C4-2B (cell line): ENCODE results near the gene SCAND1.

Source experiments
- ZFX ChIP-seq: fragments of 450-650 bp; IDR thresholded peaks from 2 replicates; pipeline ENCODE4 v1.6.1; 2017
- TF ChIP-seq, protein P1 (sequence below): fragments of 450-650 bp; conservative IDR thresholded peaks from 2 replicates; pipeline ENCODE4 v1.5.1; 2017; ENCODE audit warnings: mild to moderate bottlenecking

DNA sequence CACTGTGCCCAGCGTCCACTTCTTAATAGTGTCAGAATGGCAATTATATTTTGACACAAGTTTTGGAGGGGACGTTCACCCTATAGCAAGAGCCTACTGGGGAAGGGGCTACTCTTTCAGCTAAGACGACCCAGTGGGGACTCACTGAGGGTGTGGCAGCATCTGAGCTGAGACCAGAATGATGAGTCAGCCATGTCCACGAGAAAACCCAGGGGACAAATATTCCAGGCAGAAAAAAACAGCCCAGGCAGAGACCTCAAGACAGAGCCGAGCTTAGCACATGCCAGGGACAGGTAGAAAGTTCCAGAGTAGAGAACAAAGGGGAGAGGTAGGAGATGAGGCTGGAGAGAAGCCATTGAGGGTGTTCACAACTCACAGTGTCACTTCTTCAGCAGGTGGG, 25.2 kb upstream of the SCAND1 start:
- TF ChIP-seq, protein P1, sequence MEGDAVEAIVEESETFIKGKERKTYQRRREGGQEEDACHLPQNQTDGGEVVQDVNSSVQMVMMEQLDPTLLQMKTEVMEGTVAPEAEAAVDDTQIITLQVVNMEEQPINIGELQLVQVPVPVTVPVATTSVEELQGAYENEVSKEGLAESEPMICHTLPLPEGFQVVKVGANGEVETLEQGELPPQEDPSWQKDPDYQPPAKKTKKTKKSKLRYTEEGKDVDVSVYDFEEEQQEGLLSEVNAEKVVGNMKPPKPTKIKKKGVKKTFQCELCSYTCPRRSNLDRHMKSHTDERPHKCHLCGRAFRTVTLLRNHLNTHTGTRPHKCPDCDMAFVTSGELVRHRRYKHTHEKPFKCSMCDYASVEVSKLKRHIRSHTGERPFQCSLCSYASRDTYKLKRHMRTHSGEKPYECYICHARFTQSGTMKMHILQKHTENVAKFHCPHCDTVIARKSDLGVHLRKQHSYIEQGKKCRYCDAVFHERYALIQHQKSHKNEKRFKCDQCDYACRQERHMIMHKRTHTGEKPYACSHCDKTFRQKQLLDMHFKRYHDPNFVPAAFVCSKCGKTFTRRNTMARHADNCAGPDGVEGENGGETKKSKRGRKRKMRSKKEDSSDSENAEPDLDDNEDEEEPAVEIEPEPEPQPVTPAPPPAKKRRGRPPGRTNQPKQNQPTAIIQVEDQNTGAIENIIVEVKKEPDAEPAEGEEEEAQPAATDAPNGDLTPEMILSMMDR: no peak
- TF ChIP-seq ZFX: no peak
